ENCODE results near the gene ACBD4. TPM values are rescaled to one million over a fixed set of nuclear protein-coding genes. Genes with fewer than 3 reads are reported as not detected.

The ACBD4 gene
- total and polyA plus RNA-seq, 2 of the 13 experiments (the other 11 are each of a cell fraction or from before 2014, with no cell fraction given), result 16.1 to 26.9 TPM

- DNase-seq (ENCODE audit: low spot score) (no peak), ATAC-seq (no peak), FAIRE-seq (no peak)
- Histone ChIP-seq H3K4me3 (replicated peaks in 1 of 3; ENCODE audit: insufficient read depth in 1 of 3, low read depth in 2 of 3, low read length in 3 of 3) (no peak overlapping the region), H3K36me3 (replicated peaks in 1 of 2; ENCODE audit: control insufficient read depth in 1 of 2, insufficient read depth in 2 of 2, low read length in 2 of 2) (peaks cover 50 to 72% of the 10 kb centered on the region in 2 experiments), H4K20me1 (ENCODE audit: insufficient read depth, low read length) (0 out of 2 replicates have a peak, but pooled peaks cover 3% of the 10 kb centered on the region), H3K9ac (ENCODE audit: insufficient read depth, low read depth, low read length) (no peak overlapping the region), H3K4me1 (ENCODE audit: insufficient read depth, low read length) (peaks cover 30% of the 10 kb centered on the region), H3K9me3 (ENCODE audit: low read length) (no peaks in the 10 kb centered on the region), H3K4me2 (ENCODE audit: low read depth, low read length) (no peak overlapping the region), H3K27me3 (ENCODE audit: control insufficient read depth in 1 of 2, insufficient read depth in 2 of 2, low read length in 2 of 2) (no peaks in the 10 kb centered on the region), H2AFZ (ENCODE audit: low read length) (no peak overlapping the region), H3K27ac (ENCODE audit: extremely low read length, insufficient read depth, low read length) (no peak overlapping the region), H3K79me2 (ENCODE audit: insufficient read depth, low read length) (no peaks in the 10 kb centered on the region)
- intact Hi-C loops (cut with micrococcal nuclease; ENCODE audit: unreplicated experiment), result loop anchor here (10.0 kb wide), 1 partner anchor 192 kb away; a partner anchor contains a TSS
- TF ChIP-seq ZNF331 (CRISPR knock-in tag; IDR thresholded peaks at IDR 0.05) (no peak), AGO2 (optimal IDR thresholded peaks at IDR 0.05; ENCODE audit: low read depth, low read length) (peak; percentile 22), PATZ1 (CRISPR knock-in tag; IDR thresholded peaks at IDR 0.05) (no peak)
- BruUV-seq (replicated peaks), result no TSS peak
- ChIA-PET CTCF (ENCODE audit: low intra/inter-chr PET ratio, low total read pairs) (interaction anchor here (2.5 to 2.8 kb wide), 2 partner anchors 35 to 39 kb away, joined by 9 to 26 read pairs; partner anchors contain the start of genes ACBD4 and PLCD3), POLR2A (no interaction called here)
- in situ Hi-C loops (cut with HindIII; ENCODE audit: extremely low pct_ligation_motif_present, low pct_unique_long_range_greater_than_20kb), result loop anchor here (5.0 kb wide), 1 partner anchor 35 kb away; the partner anchor contains the start of gene PLCD3
- over 99% methylated on average over 10 of the region's 11 CpGs for WGBS (ENCODE audit: low lambda C conversion rate)
These were observed 38.6 kb upstream of the ACBD4 start for GRCh38 chr17:45096926-45097325.

- no peaks in the 10 kb centered on the region for H3K9me3 ChIP-seq (ENCODE audit: low read length)
- peaks cover 27% of the 10 kb centered on the region for H3K4me1 ChIP-seq (ENCODE audit: insufficient read depth, low read length)
- H3K4me2 ChIP-seq (ENCODE audit: low read depth, low read length), result no peak overlapping the region
- no peak for DNase-seq (ENCODE audit: low spot score)
- BruUV-seq (replicated peaks), result no TSS peak
- no peaks in the 10 kb centered on the region for H3K79me2 ChIP-seq (ENCODE audit: insufficient read depth, low read length)
- no peak for ATAC-seq
- WGBS (ENCODE audit: low lambda C conversion rate), result 88% methylated on average over 13 of the region's 13 CpGs
- no peak overlapping the region for H3K27ac ChIP-seq (ENCODE audit: extremely low read length, insufficient read depth, low read length)
- intact Hi-C loops (cut with micrococcal nuclease; ENCODE audit: unreplicated experiment) (loop anchor here (2.0 to 10.0 kb wide), 2 partner anchors 35 to 193 kb away; partner anchors contain the start of gene PLCD3), in situ Hi-C loops (cut with HindIII; ENCODE audit: extremely low pct_ligation_motif_present, low pct_unique_long_range_greater_than_20kb) (loop anchor here (5.0 kb wide), 1 partner anchor 34 kb away; the partner anchor contains the start of gene PLCD3)
- H4K20me1 ChIP-seq (ENCODE audit: insufficient read depth, low read length), result 0 out of 2 replicates have a peak, but pooled peaks cover 3% of the 10 kb centered on the region
- no peak overlapping the region for H3K9ac ChIP-seq (ENCODE audit: insufficient read depth, low read depth, low read length)
- CTCF ChIA-PET (ENCODE audit: low intra/inter-chr PET ratio, low total read pairs), result interaction anchor here (1.1 to 1.6 kb wide), 3 partner anchors 35 to 82 kb away, joined by 4 to 7 read pairs (median 5); partner anchors contain the start of gene ACBD4
- POLR2A ChIA-PET, result interaction anchor here (0.9 to 1.4 kb wide), 6 partner anchors 25 to 77 kb away, joined by 3 to 6 read pairs (median 3); partner anchors contain the start of gene NMT1
- no peak for FAIRE-seq
- no peak overlapping the region for H2AFZ ChIP-seq (ENCODE audit: low read length)
- H3K27me3 ChIP-seq (ENCODE audit: control insufficient read depth in 1 of 2, insufficient read depth in 2 of 2, low read length in 2 of 2), result no peaks in the 10 kb centered on the region
- H3K36me3 ChIP-seq (replicated peaks in 1 of 2; ENCODE audit: control insufficient read depth in 1 of 2, insufficient read depth in 2 of 2, low read length in 2 of 2), result peaks cover 54 to 72% of the 10 kb centered on the region in 2 experiments
- no peak overlapping the region for H3K4me3 ChIP-seq (replicated peaks in 1 of 3; ENCODE audit: insufficient read depth in 1 of 3, low read depth in 2 of 3, low read length in 3 of 3)
- TF ChIP-seq POLR2AphosphoS5 (IDR thresholded peaks at IDR 0.05; ENCODE audit: low read depth, low read length) (no peak), SIX4 (CRISPR knock-in tag; IDR thresholded peaks at IDR 0.05) (no peak), ZNF292 (CRISPR knock-in tag; IDR thresholded peaks at IDR 0.05; ENCODE audit: borderline replicate concordance, low read depth) (no peak), ZNF574 (CRISPR knock-in tag; IDR thresholded peaks at IDR 0.05) (no peak), RARG (CRISPR knock-in tag; IDR thresholded peaks at IDR 0.05; ENCODE audit: low read depth) (no peak), ZNF749 (CRISPR knock-in tag; IDR thresholded peaks at IDR 0.05; ENCODE audit: borderline replicate concordance) (no peak), ZMYM2 (CRISPR knock-in tag; IDR thresholded peaks at IDR 0.05) (no peak)
These were observed 37.2 kb upstream of the ACBD4 start for GRCh38 chr17:45098081-45098868.
